CD4-positive, alpha-beta T cell treated with Interleukin-6 for 4 hours (primary cell): ENCODE results near the gene EMID1.
"Not testable (repeated sequence)": the region's sequence is repeated elsewhere in the genome, so short reads cannot be mapped to it uniquely, and the experiment has no call there.

Experiments used
- DNase-seq: peaks from one replicate; pipeline ENCODE4 v3.0.0-alpha.2; 2020; ENCODE audit warnings: mixed read lengths

Gene EMID1

GRCh38 chr22:29231971-29232959 lies 26.6 kb downstream of the EMID1 start:
- DNase-seq: no peak

GRCh38 chr22:29233277-29233877 lies 27.7 kb downstream of the EMID1 start:
- DNase-seq: no peak

GRCh38 chr22:29240481-29240880 lies 34.8 kb downstream of the EMID1 start:
- DNase-seq: not testable (repeated sequence)

- no peak for DNase-seq
Observed at GRCh38 chr22:29243874-29244446, 38.3 kb downstream of the EMID1 start.

GRCh38 chr22:29244785-29245625 lies 39.3 kb downstream of the EMID1 start:
- DNase-seq: no peak

- peak; percentile 68 for DNase-seq
Observed at GRCh38 chr22:29245626-29246385, 40.1 kb downstream of the EMID1 start.

GRCh38 chr22:29247891-29248290 lies 42.2 kb downstream of the EMID1 start:
- DNase-seq: not testable (repeated sequence)

- DNase-seq: no peak
Observed at GRCh38 chr22:29251265-29251664, 45.6 kb downstream of the EMID1 start.

- DNase-seq: no peak
Observed at GRCh38 chr22:29251981-29252911, 46.5 kb downstream of the EMID1 start.

- no peak for DNase-seq
Observed at GRCh38 chr22:29253561-29254285, 48.0 kb downstream of the EMID1 start.

GRCh38 chr22:29254286-29254660 lies 48.6 kb downstream of the EMID1 start:
- no peak for DNase-seq

- no peak for DNase-seq
Observed at GRCh38 chr22:29255064-29255621, 49.4 kb downstream of the EMID1 start.

- DNase-seq: no peak
Observed at GRCh38 chr22:29256606-29257325, 51.1 kb downstream of the EMID1 start.

- DNase-seq: no peak
Observed at GRCh38 chr22:29257751-29258181, 52.1 kb downstream of the EMID1 start.

- no peak for DNase-seq
Observed at GRCh38 chr22:29258407-29259252, 52.9 kb downstream of the EMID1 start.

- no peak for DNase-seq
Observed at GRCh38 chr22:29259253-29259899, 53.7 kb downstream of the EMID1 start.

- no peak for DNase-seq
Observed at GRCh38 chr22:29260031-29260560, 54.4 kb downstream of the EMID1 start.
